GM19099 (cell line): ENCODE data around the gene WNT11.

ENCODE experiments used
- POLR2A ChIP-seq: IDR thresholded peaks from 3 replicates; pipeline ENCODE4 v1.6.1; 2011; ENCODE audit warnings: low read depth; ENCODE audit not compliant: insufficient read length; ENCODE audit errors: extremely low read depth

Gene WNT11

GRCh38 chr11:76206327-76207081 is at the start of gene WNT11:
TSS of gene WNT11 (minus strand) at chr11:76206502. CDS start at chr11:76206407, 95 bp downstream.
- TF ChIP-seq POLR2A: no peak

- TF ChIP-seq POLR2A: no peak
These were observed 47.1 kb upstream of the WNT11 start for GRCh38 chr11:76253416-76253815.

GRCh38 chr11:76252631-76253070 is 46.3 kb upstream of the WNT11 start:
- TF ChIP-seq POLR2A: no peak

GRCh38 chr11:76251576-76251975 is 45.3 kb upstream of the WNT11 start:
- TF ChIP-seq POLR2A: no peak

GRCh38 chr11:76251226-76251575 is 44.9 kb upstream of the WNT11 start:
- TF ChIP-seq POLR2A: no peak

- TF ChIP-seq POLR2A: no peak
These were observed 44.4 kb upstream of the WNT11 start for GRCh38 chr11:76250520-76251225.

- no peak for TF ChIP-seq POLR2A
These were observed 43.0 kb upstream of the WNT11 start for GRCh38 chr11:76249195-76249741.

- no peak for TF ChIP-seq POLR2A
These were observed 41.9 kb upstream of the WNT11 start for GRCh38 chr11:76248210-76248609.

GRCh38 chr11:76247091-76247490 is 40.8 kb upstream of the WNT11 start:
- no peak for TF ChIP-seq POLR2A

GRCh38 chr11:76246271-76246933 is 40.1 kb upstream of the WNT11 start:
- TF ChIP-seq POLR2A: no peak

- TF ChIP-seq POLR2A: no peak
These were observed 39.4 kb upstream of the WNT11 start for GRCh38 chr11:76245720-76246119.

- no peak for TF ChIP-seq POLR2A
These were observed 38.1 kb upstream of the WNT11 start for GRCh38 chr11:76244316-76244851.

- TF ChIP-seq POLR2A: no peak
These were observed 37.6 kb upstream of the WNT11 start for GRCh38 chr11:76243957-76244285.

GRCh38 chr11:76243193-76243956 is 37.1 kb upstream of the WNT11 start:
- TF ChIP-seq POLR2A: no peak
